ENCODE results near the gene COQ9.

- TF ChIP-seq CTCF (IDR thresholded peaks at IDR 0.05; ENCODE audit: insufficient read depth, low read length) (no peak), POLR2AphosphoS5 (IDR thresholded peaks at IDR 0.05; ENCODE audit: low read depth) (no peak), REST (IDR thresholded peaks at IDR 0.05; ENCODE audit: insufficient replicate concordance, low read depth) (no peak)
These were observed 27.7 kb downstream of the COQ9 start for GRCh38 chr16:57474671-57475661.

Measured in HL-60 (cell line).